WTC11 (cell line): ENCODE results near the gene SELENOS.

ENCODE experiments used
- CTCF ChIP-seq: fragments of 200-600 bp; IDR thresholded peaks from 2 replicates; pipeline ENCODE4 v1.8.0; 2022; ENCODE audit warnings: antibody characterized with exemption
- E2F4 ChIP-seq: sonication (generic); formaldehyde crosslinking; IDR thresholded peaks from 2 replicates; pipeline ENCODE4 v1.8.1; 2022; ENCODE audit warnings: low read depth, mild to moderate bottlenecking, moderate library complexity, missing genetic modification reagents, borderline replicate concordance
- JUN ChIP-seq: sonication (generic); formaldehyde crosslinking; IDR thresholded peaks from 2 replicates; pipeline ENCODE4 v1.8.0; 2023; ENCODE audit warnings: mild to moderate bottlenecking, missing genetic modification reagents
- MAX ChIP-seq: sonication (generic); formaldehyde crosslinking; IDR thresholded peaks from 2 replicates; pipeline ENCODE4 v1.8.0; 2022; ENCODE audit warnings: mild to moderate bottlenecking, missing genetic modification reagents

GRCh38 chr15:101303408-101303807 is 26.1 kb upstream of the SELENOS start:
- TF ChIP-seq CTCF (no peak), JUN (no peak), E2F4 (CRISPR knock-in tag) (no peak), MAX (CRISPR knock-in tag) (no peak)
